Embryonic facial prominence (tissue), 1 donor: Measurements from ENCODE around the gene DNMT3A.
"Not testable (repeated sequence)": the region's sequence is repeated elsewhere in the genome, so short reads cannot be mapped to it uniquely, and the experiment has no call there.

ENCODE experiments used
- DNase-seq: peaks from one replicate; pipeline ENCODE4 v3.0.0-alpha.2; 2016; ENCODE audit errors: extremely low spot score

Gene DNMT3A

DNA sequence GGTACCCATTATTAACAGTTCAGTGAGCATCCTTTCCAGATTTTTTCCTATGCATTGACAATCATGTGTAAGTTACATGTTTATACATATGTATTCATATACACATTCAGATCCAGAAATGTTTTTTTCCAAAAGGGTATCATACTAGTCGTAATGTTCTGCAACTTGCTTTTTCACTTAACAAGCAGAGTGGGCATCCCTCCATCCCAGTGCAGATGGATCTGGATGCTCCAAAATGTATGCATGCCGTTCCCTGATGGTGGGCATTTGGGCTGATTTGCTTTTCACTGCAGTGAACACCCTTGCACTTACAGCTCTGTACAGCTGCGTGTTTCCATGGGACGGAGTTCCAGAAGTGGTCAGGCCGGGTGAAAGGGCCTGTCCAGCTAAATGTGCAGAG is 57.0 kb downstream of the DNMT3A start:
- no peak for DNase-seq

GRCh38 chr2:25283921-25284320 is 57.8 kb downstream of the DNMT3A start:
- no peak for DNase-seq

DNA sequence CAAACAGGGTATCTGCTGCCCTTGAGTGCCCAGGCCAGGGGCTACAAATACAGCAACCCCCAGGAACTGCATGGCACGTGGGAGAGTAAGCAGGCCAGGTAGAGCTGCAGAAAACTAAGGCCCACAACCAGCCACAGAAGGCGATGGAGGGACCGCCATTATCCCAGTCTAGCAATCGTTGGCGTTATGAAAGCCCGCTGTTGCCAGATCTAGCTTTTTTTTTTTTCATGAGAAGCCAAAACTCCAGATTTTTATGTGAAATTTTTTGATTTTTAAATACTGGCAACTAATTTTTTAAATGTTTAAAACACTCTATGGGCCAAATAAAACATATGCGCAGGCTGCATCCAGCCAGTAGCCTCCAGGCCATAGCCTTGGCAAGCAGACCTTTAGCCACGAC is 59.8 kb downstream of the DNMT3A start:
- no peak for DNase-seq

GRCh38 chr2:25281522-25281921 is 60.2 kb downstream of the DNMT3A start:
- DNase-seq, result no peak

DNA sequence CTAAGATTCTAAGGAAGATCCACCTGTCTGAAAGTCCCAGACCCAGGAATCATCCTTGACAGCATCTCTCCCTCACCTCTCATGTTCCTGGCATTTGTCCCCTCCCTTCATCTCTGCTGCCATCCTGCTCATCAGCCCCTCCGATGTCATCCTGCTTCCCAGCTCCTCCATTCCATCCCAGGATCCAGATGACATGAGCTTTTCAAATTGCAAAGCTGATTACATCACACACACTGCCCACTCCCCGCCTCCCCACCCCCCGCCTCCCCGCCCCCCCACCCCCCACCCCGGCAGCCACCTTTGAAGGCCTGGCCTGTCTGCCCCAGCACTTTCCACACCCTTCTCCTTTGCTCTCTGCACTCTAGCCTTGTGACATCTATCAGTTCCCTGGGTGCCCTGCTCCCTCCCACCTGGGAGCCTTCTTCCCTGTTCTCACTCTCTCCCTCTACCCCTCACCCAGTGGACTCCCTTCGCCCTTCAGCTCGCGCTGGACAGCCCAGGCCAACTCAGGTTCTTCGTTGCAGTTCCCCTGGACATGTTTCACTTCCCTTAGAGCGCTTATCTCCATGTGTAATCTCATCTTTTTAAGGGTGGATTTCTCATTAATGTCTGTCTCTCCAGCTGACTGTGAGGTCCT is 61.6 kb downstream of the DNMT3A start:
- DNase-seq, result no peak

- no peak for DNase-seq
Measured at GRCh38 chr2:25279091-25279651, 62.6 kb downstream of the DNMT3A start.

DNA sequence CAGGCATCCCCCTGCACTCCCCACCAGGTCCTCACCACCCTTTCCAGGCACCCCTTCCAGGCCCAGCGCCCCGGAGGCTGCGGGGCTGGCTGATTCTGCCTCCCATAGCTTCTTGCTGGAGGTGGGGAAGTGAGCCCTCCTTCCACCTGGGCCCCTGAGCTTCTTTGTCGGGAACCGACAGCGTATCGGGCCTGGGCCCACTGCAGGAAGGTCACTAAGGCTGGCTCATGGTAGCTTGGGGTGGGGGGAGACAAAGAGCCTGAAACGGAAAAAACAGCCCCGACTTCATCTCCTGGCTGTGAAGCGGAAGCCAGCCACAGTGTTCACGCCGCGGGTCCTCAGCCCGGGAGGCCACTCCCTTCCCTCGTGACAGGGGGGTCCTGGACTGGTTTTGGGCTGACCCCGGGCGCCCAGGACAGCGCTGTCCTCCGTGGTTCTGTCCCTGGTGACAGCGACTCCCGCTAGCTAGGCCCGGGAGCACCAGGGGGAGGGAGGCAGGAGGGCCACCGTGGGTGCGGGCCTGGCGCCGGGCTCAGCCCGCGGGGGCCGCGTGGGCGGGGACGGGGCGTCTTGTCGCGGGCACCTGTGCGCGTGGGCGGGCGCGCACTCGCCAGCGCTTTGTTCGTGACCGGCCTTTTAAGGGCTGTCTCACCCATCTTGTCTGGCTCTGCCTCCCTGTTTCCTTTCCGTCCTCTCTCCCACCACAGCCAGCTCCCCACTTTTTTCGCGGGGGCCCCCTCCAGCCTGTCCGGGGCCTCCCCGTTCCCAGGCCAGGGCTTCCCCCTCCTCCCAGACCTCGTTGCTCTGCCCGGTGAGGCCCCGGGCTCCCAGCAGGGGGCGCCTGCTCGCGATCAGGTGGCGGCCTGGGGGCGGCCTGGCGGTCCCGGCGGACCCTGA is 64.9 kb downstream of the DNMT3A start:
- no peak for DNase-seq

DNA sequence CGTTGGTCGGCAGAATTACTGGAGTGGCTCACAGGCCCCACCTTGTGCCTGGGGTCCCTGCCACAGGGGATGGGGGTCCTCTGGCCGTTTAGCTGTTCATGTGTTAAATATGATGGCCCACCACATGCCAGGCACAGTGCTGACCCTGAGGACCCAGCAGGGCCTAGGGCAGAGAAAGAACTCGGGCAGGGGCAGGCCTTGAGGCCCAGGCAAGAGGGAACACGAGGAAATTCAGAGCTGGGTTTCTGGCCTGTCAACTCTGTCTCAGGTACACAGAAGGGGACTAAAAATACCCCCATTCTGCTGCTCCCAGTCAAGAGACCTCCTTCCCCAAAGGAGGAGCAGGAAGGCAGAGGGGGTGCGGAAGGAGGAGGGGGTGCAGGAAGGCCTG is 66.2 kb downstream of the DNMT3A start:
- no peak for DNase-seq

DNA sequence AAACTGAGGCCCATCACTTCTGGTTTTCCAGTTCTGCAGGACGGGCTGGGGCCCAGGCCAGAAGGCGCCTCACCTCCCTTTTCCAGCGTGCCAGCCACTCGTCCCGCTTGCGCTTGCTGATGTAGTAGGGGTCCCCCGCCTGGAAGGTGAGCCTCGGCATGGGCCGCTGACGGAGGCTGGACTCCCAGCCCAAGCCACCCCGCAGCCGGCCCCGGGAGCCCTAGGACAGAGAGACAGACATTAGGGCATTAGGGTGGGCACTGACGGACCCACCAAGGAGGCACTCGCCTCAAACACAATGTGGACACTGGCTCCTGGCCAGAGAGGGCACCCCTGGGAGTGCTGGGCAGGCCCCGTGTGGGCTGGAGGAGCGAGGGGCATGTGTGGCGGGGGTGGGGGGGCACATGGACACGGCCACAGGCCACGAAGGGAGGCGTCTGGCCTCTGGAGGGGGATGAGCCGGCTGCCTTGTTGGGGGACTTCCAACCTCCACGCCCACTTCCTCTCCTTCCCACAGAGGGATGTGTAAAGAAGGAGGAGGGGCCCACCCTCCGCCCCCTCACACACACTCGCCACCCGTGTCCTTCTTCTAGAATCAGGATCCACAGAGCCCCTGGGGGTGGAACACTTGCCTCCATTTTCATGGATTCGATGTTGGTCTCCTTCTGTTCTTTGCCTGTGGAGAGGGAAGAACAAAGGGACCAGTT is 66.7 kb downstream of the DNMT3A start:
- no peak for DNase-seq

DNA sequence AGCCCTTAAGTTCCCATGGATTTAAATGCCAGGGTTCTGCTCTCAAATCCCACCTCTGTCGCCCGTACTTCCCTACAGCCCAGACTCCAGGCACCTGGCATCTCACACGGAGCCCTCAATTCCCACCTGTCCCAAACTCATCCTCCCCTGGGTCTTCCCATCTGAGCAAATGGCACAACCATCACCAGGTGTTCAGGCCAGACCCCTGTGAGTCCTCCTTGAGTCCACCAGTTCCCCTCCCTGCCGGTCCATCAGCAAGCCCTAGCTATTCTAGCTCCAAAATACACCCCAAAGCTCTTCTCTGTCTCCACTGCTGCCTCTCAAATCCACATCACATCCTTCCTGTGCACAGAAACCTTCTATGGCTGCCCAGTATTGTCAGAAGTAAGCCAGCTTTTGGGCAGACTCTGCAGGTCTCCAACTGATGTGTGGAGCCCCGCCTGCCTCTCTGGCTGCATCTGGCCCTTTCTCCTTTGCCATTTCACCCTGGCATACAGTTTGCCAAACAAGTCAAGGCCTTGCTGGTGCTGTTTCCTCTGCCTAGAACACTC is 67.7 kb downstream of the DNMT3A start:
- no peak for DNase-seq

- DNase-seq, result not testable (repeated sequence)
Measured at GRCh38 chr2:25272705-25273104, 69.0 kb downstream of the DNMT3A start.

DNA sequence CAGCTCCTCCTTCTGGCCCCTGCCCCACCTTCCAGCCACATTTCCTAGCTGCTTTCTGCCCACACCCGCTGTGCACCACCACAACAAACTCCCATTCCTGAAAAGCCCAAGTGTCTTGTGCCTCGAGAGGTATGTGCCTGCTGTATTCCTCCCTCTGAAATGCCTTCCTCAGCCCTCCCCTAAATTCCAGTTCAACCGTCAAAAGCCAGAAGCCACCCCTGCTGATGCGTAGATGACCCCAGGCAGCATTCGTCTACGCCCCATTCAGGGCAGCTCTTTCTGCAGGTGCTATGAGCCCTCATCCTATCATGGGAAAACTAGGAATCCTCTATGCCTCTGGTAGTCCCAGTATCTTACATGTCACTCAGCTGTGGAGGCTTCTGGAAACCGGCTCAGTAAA is 71.7 kb downstream of the DNMT3A start:
- DNase-seq, result no peak

- DNase-seq, result no peak
Measured at GRCh38 chr2:25269233-25269632, 72.5 kb downstream of the DNMT3A start.

GRCh38 chr2:25268139-25268538 is 73.6 kb downstream of the DNMT3A start:
- DNase-seq, result no peak

DNA sequence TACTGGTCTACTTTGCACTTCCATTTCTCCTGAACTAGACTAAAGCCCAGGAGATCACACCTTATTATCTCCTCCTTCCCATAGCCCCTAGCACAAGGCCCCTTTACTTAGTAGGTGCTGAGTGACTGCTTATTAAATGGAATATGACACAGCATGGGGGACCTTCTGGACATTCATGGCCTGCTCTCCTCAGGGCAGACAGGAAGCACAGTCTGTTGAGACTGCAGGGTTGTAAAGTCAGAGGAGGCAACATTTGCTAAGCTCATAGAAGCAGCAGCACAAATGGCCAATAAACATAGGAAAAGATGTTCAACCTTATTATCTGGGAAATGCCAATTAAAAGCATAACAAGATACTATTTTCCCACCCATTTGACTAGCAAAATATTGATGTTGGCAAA is 75.3 kb downstream of the DNMT3A start:
- no peak for DNase-seq

- no peak for DNase-seq
Measured at GRCh38 chr2:25265802-25266201, 75.9 kb downstream of the DNMT3A start.

- no peak for DNase-seq
Measured at GRCh38 chr2:25265001-25265400, 76.7 kb downstream of the DNMT3A start.

- DNase-seq, result no peak
Measured at GRCh38 chr2:25262288-25262687, 79.4 kb downstream of the DNMT3A start.

GRCh38 chr2:25259737-25260124 is 82.0 kb downstream of the DNMT3A start:
- DNase-seq, result no peak

GRCh38 chr2:25258847-25259736 is 82.6 kb downstream of the DNMT3A start:
- no peak for DNase-seq
